Endodermal cell (in vitro differentiated cells): ENCODE measurements around the gene SMIM5. TPM values are rescaled to one million over a fixed set of nuclear protein-coding genes. Genes with fewer than 3 reads are reported as not detected.
"Not testable (repeated sequence)": the region's sequence is repeated elsewhere in the genome, so short reads cannot be mapped to it uniquely, and the experiment has no call there.

Experiments used
- DNase-seq: peaks from one replicate; pipeline ENCODE4 v3.0.0-alpha.2; 2017
- H3K27ac ChIP-seq: 2 replicates; pipeline ENCODE4 v1.5.1; 2013; ENCODE audit warnings: mild to moderate bottlenecking, low read depth, low read length, moderate library complexity
- H3K27me3 ChIP-seq: 2 replicates; pipeline ENCODE4 v1.6.1; 2013; ENCODE audit warnings: mild to moderate bottlenecking, low read length, moderate library complexity; ENCODE audit not compliant: insufficient read depth, control insufficient read depth, poor library complexity, severe bottlenecking
- H3K36me3 ChIP-seq: 2 replicates; pipeline ENCODE4 v1.7.0; 2013; ENCODE audit warnings: mild to moderate bottlenecking, low read length, moderate library complexity; ENCODE audit not compliant: control insufficient read depth, insufficient read depth
- H3K4me1 ChIP-seq: one replicate; pipeline ENCODE4 v1.7.0; 2013; ENCODE audit warnings: low read length; ENCODE audit not compliant: control insufficient read depth, insufficient read depth
- H3K4me3 ChIP-seq: 2 replicates; pipeline ENCODE4 v1.5.1; 2013; ENCODE audit warnings: mild to moderate bottlenecking, low read length, moderate library complexity
- H3K9ac ChIP-seq: 2 replicates; pipeline ENCODE4 v1.6.1; 2013; ENCODE audit warnings: mild to moderate bottlenecking, low read length, moderate library complexity; ENCODE audit not compliant: poor library complexity, severe bottlenecking; ENCODE audit errors: extremely low read depth
- H3K9me3 ChIP-seq: 2 replicates; pipeline ENCODE4 v1.6.1; 2013; ENCODE audit warnings: mild to moderate bottlenecking, low read length, moderate library complexity; ENCODE audit not compliant: control insufficient read depth
- H3K27ac Mint-ChIP-seq: 2 replicates; pipeline ENCODE4 v1.8.0; 2020; ENCODE audit warnings: mixed read lengths
- H3K27me3 Mint-ChIP-seq: 2 replicates; pipeline ENCODE4 v1.8.0; 2021; ENCODE audit warnings: mild to moderate bottlenecking, mixed read lengths; ENCODE audit not compliant: insufficient read depth
- H3K36me3 Mint-ChIP-seq: 2 replicates; pipeline ENCODE4 v1.8.0; 2020; ENCODE audit warnings: low read depth, mixed read lengths
- H3K4me1 Mint-ChIP-seq: 2 replicates; pipeline ENCODE4 v1.8.0; 2020; ENCODE audit warnings: mixed read lengths
- H3K4me3 Mint-ChIP-seq: 2 replicates; pipeline ENCODE4 v1.8.0; 2020; ENCODE audit warnings: mild to moderate bottlenecking, moderate library complexity, mixed read lengths
- H3K9me3 Mint-ChIP-seq: 2 replicates; pipeline ENCODE4 v1.8.0; 2020; ENCODE audit warnings: mild to moderate bottlenecking, mixed read lengths
- CTCF ChIP-seq: fragments of 200-600 bp; sonication (generic); conservative IDR thresholded peaks from 2 replicates; pipeline ENCODE4 v1.5.0; 2021; ENCODE audit warnings: antibody characterized with exemption, mild to moderate bottlenecking
- WGBS, 2 experiments: methylation state at CpG; one replicate each; pipeline versions ENCODE4 v1.1.5 to v1.1.7; 2013; ENCODE audit warnings: missing lambda C conversion rate in 2 of 2, mixed read lengths in 1 of 2; ENCODE audit not compliant: insufficient coverage in 1 of 2, insufficient read length in 1 of 2; 5-methylcytosine and 5-hydroxymethylcytosine counted together
- total RNA-seq, 2 donors: library from RNA; stranded (reverse); fragmentation: NEBNext Ultra II Directional in 1 of 2; extraction: Animal tissue kit (Norgen Biotek cat#: 25700) in 1 of 2; gene quantifications; 2 replicates in 1 of 2; 3 replicates in 1 of 2; pipeline ENCODE4 v1.2.1, GENCODE V29; 2021

Gene SMIM5
- total RNA-seq, 2 donors from 2014 or later, result 0.40 TPM; not detected in 1

GRCh38 chr17:75637551-75637950 lies 4.3 kb downstream of the SMIM5 start:
- H3K4me1 ChIP-seq, result peaks cover 8% of the 10 kb centered on the region
- no peaks in the 10 kb centered on the region for H3K9me3 Mint-ChIP-seq
- WGBS, 2 experiments, result 93 to 100% methylated on average over 3 to 7 of the region's 7 CpGs
- no peak overlapping the region for H3K27ac ChIP-seq
- no peak overlapping the region for H3K27ac Mint-ChIP-seq
- no peak overlapping the region for H3K9ac ChIP-seq
- H3K9me3 ChIP-seq, result no peaks in the 10 kb centered on the region
- DNase-seq, result no peak
- H3K36me3 ChIP-seq, result peaks cover 6% of the 10 kb centered on the region
- no peaks in the 10 kb centered on the region for H3K27me3 Mint-ChIP-seq
- no peak for TF ChIP-seq CTCF
- H3K27me3 ChIP-seq, result no peaks in the 10 kb centered on the region
- no peak overlapping the region for H3K4me3 ChIP-seq
- H3K4me1 Mint-ChIP-seq, result peaks cover 16% of the 10 kb centered on the region
- H3K36me3 Mint-ChIP-seq, result peaks cover 4% of the 10 kb centered on the region
- H3K4me3 Mint-ChIP-seq, result no peak overlapping the region

GRCh38 chr17:75638039-75638438 lies 4.8 kb downstream of the SMIM5 start:
- H3K27ac Mint-ChIP-seq, H3K9me3 ChIP-seq, H3K27ac ChIP-seq, H3K27me3 ChIP-seq, H3K9ac ChIP-seq, H3K4me3 Mint-ChIP-seq, H3K36me3 ChIP-seq, H3K27me3 Mint-ChIP-seq, H3K36me3 Mint-ChIP-seq, H3K4me1 ChIP-seq, H3K9me3 Mint-ChIP-seq, H3K4me3 ChIP-seq, DNase-seq: not testable (repeated sequence)
- peaks cover 16% of the 10 kb centered on the region for H3K4me1 Mint-ChIP-seq
- 91 to 94% methylated on average over 8 to 12 of the region's 12 CpGs for WGBS, 2 experiments

GRCh38 chr17:75638893-75639292 lies 5.7 kb downstream of the SMIM5 start:
- no peaks in the 10 kb centered on the region for H3K27me3 ChIP-seq
- Mint-ChIP-seq H3K9me3 (no peaks in the 10 kb centered on the region), H3K27ac (no peak overlapping the region), H3K27me3 (no peaks in the 10 kb centered on the region), H3K36me3 (peaks cover 9% of the 10 kb centered on the region), H3K4me3 (no peak overlapping the region), H3K4me1 (peaks cover 7% of the 10 kb centered on the region)
- WGBS, 2 experiments, result 93 to 98% methylated on average over 8 to 13 of the region's 13 CpGs
- DNase-seq, result no peak
- no peak for TF ChIP-seq CTCF
- H3K36me3 ChIP-seq, result peaks cover 7% of the 10 kb centered on the region
- H3K9me3 ChIP-seq, result no peaks in the 10 kb centered on the region
- no peak overlapping the region for H3K27ac ChIP-seq
- H3K4me1 ChIP-seq, result no peaks in the 10 kb centered on the region
- H3K9ac ChIP-seq, result no peak overlapping the region
- H3K4me3 ChIP-seq, result no peak overlapping the region

GRCh38 chr17:75639327-75639726 lies 6.1 kb downstream of the SMIM5 start:
- Histone ChIP-seq H3K27ac (no peak overlapping the region), H3K9me3 (no peaks in the 10 kb centered on the region), H3K4me3 (no peak overlapping the region), H3K27me3 (no peaks in the 10 kb centered on the region), H3K36me3 (peaks cover 7% of the 10 kb centered on the region), H3K4me1 (no peaks in the 10 kb centered on the region), H3K9ac (no peak overlapping the region)
- Mint-ChIP-seq H3K4me3 (no peak overlapping the region), H3K27me3 (no peaks in the 10 kb centered on the region), H3K9me3 (no peaks in the 10 kb centered on the region), H3K36me3 (peaks cover 9% of the 10 kb centered on the region), H3K4me1 (peaks cover 5% of the 10 kb centered on the region), H3K27ac (no peak overlapping the region)
- DNase-seq, result peak; percentile 38
- WGBS, 2 experiments, result 94 to 100% methylated on average over 3 of the region's 3 CpGs
- no peak for TF ChIP-seq CTCF
